ENCODE data around the gene SEC23IP.

SEC23IP gene

GRCh38 chr10:119945805-119946204, 53.3 kb downstream of the SEC23IP start:
- no peak for DNase-seq

GRCh38 chr10:119947300-119947699, 54.8 kb downstream of the SEC23IP start:
- no peak for DNase-seq

GRCh38 chr10:119957451-119957850, 64.9 kb downstream of the SEC23IP start:
- no peak for DNase-seq

GRCh38 chr10:119962837-119963236, 70.3 kb downstream of the SEC23IP start:
- no peak for DNase-seq

- DNase-seq, result no peak
Measured at GRCh38 chr10:119967066-119967465, 74.5 kb downstream of the SEC23IP start.

GRCh38 chr10:119969609-119970008, 77.1 kb downstream of the SEC23IP start:
- no peak for DNase-seq

- DNase-seq, result no peak
Measured at GRCh38 chr10:119970107-119970506, 77.6 kb downstream of the SEC23IP start.

- DNase-seq, result no peak
Measured at GRCh38 chr10:119970963-119971362, 78.4 kb downstream of the SEC23IP start.

- DNase-seq, result no peak
Measured at GRCh38 chr10:119973281-119973680, 80.8 kb downstream of the SEC23IP start.

- DNase-seq, result no peak
Measured at GRCh38 chr10:119976421-119976820, 83.9 kb downstream of the SEC23IP start.

GRCh38 chr10:119980956-119981750, 88.6 kb downstream of the SEC23IP start:
- no peak for DNase-seq

GRCh38 chr10:119981826-119982225, 89.3 kb downstream of the SEC23IP start:
- no peak for DNase-seq

- DNase-seq, result no peak
Measured at GRCh38 chr10:119988333-119988732, 95.8 kb downstream of the SEC23IP start.

- no peak for DNase-seq
Measured at GRCh38 chr10:119989966-119990365, 97.4 kb downstream of the SEC23IP start.

- no peak for DNase-seq
Measured at GRCh38 chr10:119991066-119991465, 98.5 kb downstream of the SEC23IP start.

GRCh38 chr10:119991816-119992215, 99.3 kb downstream of the SEC23IP start:
- DNase-seq, result no peak
